Vagina (tissue), 2 donors: ENCODE data around the gene TCF7.

Experiments
- CTCF ChIP-seq, 3 experiments: fragments of 450-650 bp in 2 of 3; fragments of 200-600 bp in 1 of 3; sonication (generic) in 1 of 3; IDR thresholded peaks; one replicate each; pipeline ENCODE4 v1.5.1; 2017 to 2019; ENCODE audit warnings: antibody characterized with exemption in 3 of 3, mild to moderate bottlenecking in 2 of 3, moderate library complexity in 2 of 3
- POLR2A ChIP-seq, 2 donors: fragments of 450-650 bp; IDR thresholded peaks; one replicate each; pipeline ENCODE4 v1.6.1; 2017; ENCODE audit warnings: antibody characterized with exemption in 2 of 2, mild to moderate bottlenecking in 2 of 2, moderate library complexity in 2 of 2
- POLR2AphosphoS5 ChIP-seq, 2 donors: sonication (generic); formaldehyde crosslinking; IDR thresholded peaks; one replicate each; pipeline ENCODE4 v1.9.0; 2017; ENCODE audit warnings: antibody characterized with exemption in 2 of 2, mild to moderate bottlenecking in 2 of 2, low read depth in 1 of 2; ENCODE audit not compliant: insufficient read depth in 1 of 2

GRCh38 chr5:134125039-134126015 lies 10.8 kb downstream of the TCF7 start:
- no peak for TF ChIP-seq CTCF (IDR thresholded peaks at IDR 0.05)
- TF ChIP-seq POLR2AphosphoS5 (IDR thresholded peaks at IDR 0.05; ENCODE audit: insufficient read depth in 1 of 2, low read depth in 1 of 2) = peak in 1 of 2 donors; percentile 61
- TF ChIP-seq POLR2A (IDR thresholded peaks at IDR 0.05) = no peak
